K562 (cell line): ENCODE results near the gene CNOT6. TPM values are rescaled to one million over a fixed set of nuclear protein-coding genes. Genes with fewer than 3 reads are reported as not detected.

Source experiments
- ATAC-seq: fragments of 200-7000 bp; cut with Tn5 transposase; 3 replicates; pipeline ENCODE4 v1.9.1; 2020; ENCODE audit warnings: moderate library complexity
- BruUV-seq: library from RNA; stranded (reverse); fragments of 400-500 nt; replicated peaks from 2 replicates; lab custom pipeline; 2021; lab: Mats Ljungman, UMichigan
- CTCF ChIA-PET: fragments of 300-600 bp; formaldehyde crosslinking; extraction: SDS; loops from one replicate; lab custom pipeline; 2021; ENCODE audit warnings: low intra/inter-chr PET ratio; lab: Yijun Ruan, JAX
- POLR2A ChIA-PET: fragments of 300-600, 350-650 bp; sonication (Branson Sonifier 250); formaldehyde crosslinking; extraction: SDS; loops from one replicate; lab custom pipeline; 2021; ENCODE audit warnings: antibody characterized with exemption, inconsistent platforms; lab: Yijun Ruan, JAX
- DNase-seq, 4 experiments: peaks; one replicate each; pipeline versions ENCODE4 v3.0.0 to v3.0.0-alpha.2; 2011 to 2018; ENCODE audit warnings: low spot score in 3 of 4, mixed read lengths in 3 of 4; ENCODE audit errors: extremely low read depth in 1 of 4
- FAIRE-seq: peaks from 2 replicates; lab custom pipeline; 2011; peaks lifted over from hg19 to GRCh38; lab: Jason Lieb, UNC
- H2AFZ ChIP-seq: 2 replicates; pipeline ENCODE4 v1.6.0; 2011; ENCODE audit warnings: low read depth, low read length, control low read depth, inconsistent platforms
- H3K27ac ChIP-seq: fragments of 200-600 bp; 3 replicates; pipeline ENCODE4 v1.8.0; 2011; ENCODE audit warnings: low read depth, mild to moderate bottlenecking, control low read depth, inconsistent platforms, low read length, moderate library complexity, mixed read lengths; ENCODE audit errors: extremely low read depth
- H3K27me3 ChIP-seq, 2 experiments: fragments of 300-600 bp in 1 of 2; 2 replicates in 1 of 2; 3 replicates in 1 of 2; pipeline versions ENCODE4 v1.6.0 to v1.8.0; 2011; ENCODE audit warnings: inconsistent platforms in 2 of 2, low read length in 2 of 2, mild to moderate bottlenecking in 1 of 2, mixed read lengths in 1 of 2, moderate library complexity in 1 of 2; ENCODE audit not compliant: control insufficient read depth in 2 of 2, insufficient read depth in 2 of 2
- H3K36me3 ChIP-seq: fragments of 300-600 bp; 3 replicates; pipeline ENCODE4 v1.8.0; 2011; ENCODE audit warnings: mild to moderate bottlenecking, low read length, inconsistent platforms; ENCODE audit not compliant: control insufficient read depth, insufficient read depth
- H3K4me1 ChIP-seq, 2 experiments: fragments of 200-600 bp in 1 of 2; replicated peaks in 1 of 2; 2 replicates in 1 of 2; 3 replicates in 1 of 2; pipeline versions ENCODE4 v1.5.1 to v1.8.0; 2011; ENCODE audit warnings: inconsistent platforms in 2 of 2, low read length in 2 of 2, mild to moderate bottlenecking in 1 of 2, mixed read lengths in 1 of 2, moderate library complexity in 1 of 2; ENCODE audit not compliant: control insufficient read depth in 2 of 2, insufficient read depth in 2 of 2
- H3K4me2 ChIP-seq: 2 replicates; pipeline ENCODE4 v1.6.1; 2011; ENCODE audit warnings: low read length, control low read depth, inconsistent platforms, mixed read lengths; ENCODE audit not compliant: insufficient read depth
- H3K4me3 ChIP-seq: fragments of 200-600 bp; sonication (generic), shearing (Covaris generic); 2 replicates; pipeline ENCODE4 v1.5.1; 2016; ENCODE audit warnings: control low read depth, inconsistent platforms
- H3K79me2 ChIP-seq: fragments of 200-600 bp; 3 replicates; pipeline ENCODE4 v1.8.0; 2011; ENCODE audit warnings: low read length, inconsistent platforms; ENCODE audit not compliant: control insufficient read depth, insufficient read depth
- H3K9ac ChIP-seq, 2 experiments: 2 replicates each; pipeline versions ENCODE4 v1.6.0 to v1.6.1; 2011; ENCODE audit warnings: low read depth in 2 of 2, low read length in 2 of 2, control low read depth in 1 of 2, inconsistent platforms in 1 of 2, mild to moderate bottlenecking in 1 of 2, mixed read lengths in 1 of 2; ENCODE audit not compliant: insufficient read depth in 1 of 2
- H3K9me1 ChIP-seq: one replicate; pipeline ENCODE4 v1.6.0; 2011; ENCODE audit warnings: inconsistent platforms, mild to moderate bottlenecking, low read length, moderate library complexity; ENCODE audit not compliant: control insufficient read depth, insufficient read depth
- H3K9me3 ChIP-seq: replicated peaks from 2 replicates; pipeline ENCODE4 v1.5.1; 2011; ENCODE audit warnings: low read depth, low read length, inconsistent platforms; ENCODE audit not compliant: control insufficient read depth, insufficient read depth
- H4K20me1 ChIP-seq: replicated peaks from 2 replicates; pipeline ENCODE4 v1.6.1; 2011; ENCODE audit warnings: low read length, inconsistent platforms, mixed read lengths; ENCODE audit not compliant: control insufficient read depth, insufficient read depth
- TOE1 ChIP-seq, 2 experiments: fragments of 450-650 bp in 1 of 2; sonication (generic) in 1 of 2; formaldehyde crosslinking in 1 of 2; IDR thresholded peaks; 2 replicates each; pipeline versions ENCODE4 v1.7.1 to v1.8.0; 2016 to 2022; ENCODE audit warnings: borderline replicate concordance in 2 of 2, mild to moderate bottlenecking in 2 of 2, antibody characterized with exemption in 1 of 2, inconsistent platforms in 1 of 2, low read depth in 1 of 2, missing genetic modification reagents in 1 of 2, moderate library complexity in 1 of 2
- ZBTB34 ChIP-seq: fragments of 250-450 bp; sonication (Bioruptor Pico); IDR thresholded peaks from 2 replicates; pipeline ENCODE4 v1.8.0; 2021; ENCODE audit warnings: mild to moderate bottlenecking, moderate library complexity
- ZNF695 ChIP-seq: fragments of 450-650 bp; formaldehyde crosslinking; IDR thresholded peaks from 2 replicates; pipeline ENCODE4 v1.4.0; 2020; ENCODE audit warnings: mild to moderate bottlenecking, moderate library complexity
- WGBS: fragments of 100-300 bp; shearing (Covaris generic); methylation state at CpG from one replicate; pipeline ENCODE4 v1.1.6; 2016; ENCODE audit warnings: low coverage, mixed read lengths; ENCODE audit not compliant: insufficient coverage; ENCODE audit errors: missing lambda C conversion rate; 5-methylcytosine and 5-hydroxymethylcytosine counted together
- in situ Hi-C: fragments of 300-500 bp; cut with MboI; formaldehyde crosslinking; loops from 4 replicates; pipeline ENCODE4 v1.15.0; 2018; ENCODE audit warnings: inconsistent platforms, mixed read lengths
- intact Hi-C: fragments of 100-400 bp; cut with micrococcal nuclease; formaldehyde crosslinking; loops from 2 replicates; pipeline ENCODE4 v1.14.2; 2022
- polyA plus RNA-seq, 8 experiments: library from polyadenylated mRNA; depleted of rRNA in 4 of 8; stranded (reverse) in 5 of 8; unstranded in 3 of 8; fragments of >200 nt; fragmentation: Nextera tagmentation in 2 of 8; fragmentation: Illumina TruSeq in 1 of 8; extraction: Ambion mirVana in 2 of 8; extraction: Trizol in 1 of 8; gene quantifications; 2 replicates each; pipeline versions ENCODE4 v1.2.1 to v1.2.3, GENCODE V29; 2011 to 2014; ENCODE audit warnings: inconsistent platforms in 1 of 8, missing spikeins in 1 of 8
- total RNA-seq, 7 experiments: library from RNA; depleted of rRNA in 6 of 7; stranded (reverse); fragments of >200 nt in 6 of 7; fragmentation: Illumina TruSeq in 2 of 7; extraction: Trizol in 2 of 7; gene quantifications; 2 replicates each; pipeline versions ENCODE4 v1.2.1 to v1.2.3, GENCODE V29; 2011 to 2021; ENCODE audit warnings: low replicate concordance in 1 of 7

CNOT6 gene
- total and polyA plus RNA-seq, 9 of the 15 experiments (the other 6 are each of a cell fraction or from before 2014, with no cell fraction given): 4.9 to 32.4 (median 14.0) TPM

- Histone ChIP-seq H3K27ac (no peak overlapping the region), H3K4me2 (no peak overlapping the region), H3K79me2 (no peaks in the 10 kb centered on the region), H3K4me1 (peaks cover 0 to 11% of the 10 kb centered on the region in 2 experiments; a peak in 2 of 5 replicates)
- BruUV-seq: no TSS peak
- intact Hi-C loops: no loop called here
- DNase-seq: no peak
- TF ChIP-seq TOE1 (IDR thresholded peaks at IDR 0.05; ENCODE audit: borderline replicate concordance) (no peak), TOE1 (CRISPR knock-in tag; IDR thresholded peaks at IDR 0.05; ENCODE audit: borderline replicate concordance, low read depth) (no peak), ZNF695 (no peak), ZBTB34 (CRISPR knock-in tag) (no peak)
- TF ChIP-seq, all 486 proteins: peak for 0
- in situ Hi-C loops: no loop called here
- no peak overlapping the region for H2AFZ ChIP-seq
- H3K9ac ChIP-seq: no peak overlapping the region
- no peaks in the 10 kb centered on the region for H3K9me1 ChIP-seq
- no peak for FAIRE-seq
- no peak overlapping the region for H3K4me3 ChIP-seq
- POLR2A ChIA-PET: interaction anchor here (0.6 to 1.0 kb wide), 3 partner anchors 9 to 15 kb away, joined by 3 to 4 read pairs (median 3); no protein-coding TSS in a partner anchor
- CTCF ChIA-PET: interaction anchor here (1.0 kb wide), 1 partner anchor 175 kb away, joined by 3 read pairs; no protein-coding TSS in a partner anchor
- peaks cover 0 to 71% of the 10 kb centered on the region in 2 experiments; a peak in 3 of 5 replicates for H3K27me3 ChIP-seq
- no peaks in the 10 kb centered on the region for H3K9me3 ChIP-seq
- no peak for ATAC-seq
- 14% methylated on average over 18 of the region's 18 CpGs for WGBS
- H3K36me3 ChIP-seq: no peaks in the 10 kb centered on the region
- peaks cover 14% of the 10 kb centered on the region; the same call in 1 of the 2 replicates for H4K20me1 ChIP-seq
Measured at GRCh38 chr5:180467989-180468731, 26.0 kb upstream of the CNOT6 start.
